Measurements from ENCODE around the gene CASP10.

CASP10 gene

DNA sequence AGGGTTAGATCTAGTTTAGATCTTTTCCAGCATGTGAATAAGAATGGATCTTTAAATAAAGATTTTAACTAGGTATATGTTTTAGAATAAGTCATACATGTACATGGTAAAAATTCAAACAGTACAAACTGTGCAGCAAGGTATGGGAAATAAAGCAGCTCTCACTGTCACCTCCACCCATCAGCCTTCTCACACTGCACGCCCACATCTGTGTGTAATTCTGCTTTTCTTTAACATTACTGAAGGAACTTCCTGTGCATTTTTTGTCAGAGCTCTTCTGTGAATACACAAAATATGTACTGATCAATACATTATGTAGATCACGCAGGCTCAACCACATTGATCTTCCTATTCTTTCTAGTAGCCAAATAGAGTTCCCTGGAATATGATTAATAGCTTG is 80.8 kb downstream of the CASP10 start:
- DNase-seq, result peak; percentile 47

DNA sequence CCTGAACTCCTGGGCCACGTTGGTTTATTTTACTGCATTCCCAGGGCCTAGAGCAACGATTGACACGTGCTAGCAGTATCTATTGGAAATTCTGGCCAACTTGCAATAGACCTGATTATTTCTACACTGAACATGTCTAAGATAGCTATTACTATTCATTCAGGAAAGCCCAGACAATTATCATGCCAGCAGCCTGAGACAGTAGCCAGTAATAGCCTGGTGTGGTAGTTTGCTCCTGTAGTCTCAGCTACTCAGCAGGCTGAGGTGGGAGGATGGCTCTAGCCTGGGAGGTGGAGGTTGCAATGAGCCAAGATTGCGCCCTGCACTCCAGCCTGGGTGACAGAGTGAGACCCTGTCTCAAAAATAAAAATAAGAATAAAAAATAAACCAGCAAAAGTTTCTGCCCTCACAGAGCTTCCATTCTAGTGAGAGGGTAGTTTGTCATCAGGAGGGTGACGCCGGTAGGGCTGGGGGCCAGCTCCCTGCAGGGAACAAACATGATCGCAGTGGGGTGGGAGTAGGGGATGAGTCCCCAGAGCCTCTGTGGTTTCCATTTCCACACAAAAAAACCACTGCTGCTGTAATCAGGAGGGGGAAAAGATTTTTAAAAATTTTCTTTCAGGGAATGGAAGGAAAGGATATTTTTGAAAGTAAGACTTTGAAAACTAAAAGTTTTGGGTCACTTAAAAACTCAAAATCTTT is 81.7 kb downstream of the CASP10 start:
- DNase-seq, result no peak

DNA sequence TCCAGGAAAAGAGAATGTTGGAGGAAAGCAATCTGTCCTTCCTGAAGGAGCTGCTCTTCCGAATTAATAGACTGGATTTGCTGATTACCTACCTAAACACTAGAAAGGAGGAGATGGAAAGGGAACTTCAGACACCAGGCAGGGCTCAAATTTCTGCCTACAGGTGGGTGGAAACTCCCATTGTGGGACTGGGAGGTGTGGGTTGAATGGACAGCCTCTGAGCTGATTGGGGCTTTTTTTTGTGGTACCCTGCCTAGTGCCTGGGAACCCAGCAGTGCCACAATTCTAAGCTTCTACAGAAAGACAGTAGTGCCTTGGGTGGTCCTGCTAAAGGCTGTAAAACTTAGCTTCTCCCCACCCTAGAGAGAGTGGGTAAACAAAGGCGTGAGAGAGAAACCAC is 83.7 kb downstream of the CASP10 start:
- DNase-seq, result no peak

DNA sequence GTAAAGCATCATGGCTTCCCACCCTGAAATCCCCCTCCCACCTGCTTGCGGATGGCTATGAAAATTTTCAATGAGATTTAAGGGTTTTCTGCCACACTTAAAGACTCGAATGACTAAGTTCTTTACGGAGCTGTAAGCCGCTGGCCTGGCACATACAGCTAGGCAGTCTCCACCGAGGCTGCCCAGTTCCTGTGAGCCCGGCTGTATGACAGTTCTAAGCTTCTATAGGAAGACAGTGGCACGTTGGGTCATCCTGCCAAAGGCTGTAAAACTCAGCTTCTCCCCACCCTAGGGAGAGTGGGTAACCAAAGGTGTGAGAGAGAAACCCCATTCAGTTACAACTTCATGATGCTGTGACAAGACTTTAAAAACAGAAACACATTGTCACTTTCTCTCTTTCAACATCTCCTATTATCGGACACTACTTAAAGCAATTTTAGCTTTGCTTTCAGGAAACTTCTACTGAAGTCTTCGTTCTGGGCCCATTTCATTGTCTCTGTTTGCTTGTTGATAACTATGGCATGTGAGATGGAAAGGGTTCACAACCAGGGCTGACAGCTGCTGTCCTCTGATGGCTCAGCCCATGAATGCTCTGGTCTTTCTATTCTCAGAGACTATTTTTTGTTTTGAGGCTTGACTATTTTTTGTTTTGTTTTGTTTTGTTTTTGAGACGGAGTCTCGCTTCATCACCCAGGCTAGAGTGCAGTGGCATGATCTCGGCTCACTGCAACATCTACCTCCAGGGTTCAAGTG is 84.5 kb downstream of the CASP10 start:
- no peak for DNase-seq

DNA sequence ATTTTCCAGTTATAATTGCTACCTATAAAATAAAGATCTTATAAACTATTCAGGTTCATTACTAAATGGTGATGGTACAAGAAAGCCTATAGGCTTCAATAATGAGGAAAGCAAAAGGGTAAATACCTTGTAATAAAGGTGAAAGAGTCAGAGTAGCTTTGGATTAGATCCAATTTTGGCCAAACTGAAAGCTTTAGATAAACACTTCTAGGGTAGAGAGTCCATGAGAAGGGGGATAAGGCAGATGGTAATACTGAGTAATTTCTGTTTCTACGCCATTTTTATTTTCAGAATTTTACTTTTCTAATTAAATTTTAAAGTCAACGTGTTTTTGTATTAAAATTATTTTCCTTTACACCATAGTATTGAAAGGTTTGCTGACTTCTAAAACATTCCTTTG is 86.8 kb downstream of the CASP10 start:
- DNase-seq, result peak; percentile 70

DNA sequence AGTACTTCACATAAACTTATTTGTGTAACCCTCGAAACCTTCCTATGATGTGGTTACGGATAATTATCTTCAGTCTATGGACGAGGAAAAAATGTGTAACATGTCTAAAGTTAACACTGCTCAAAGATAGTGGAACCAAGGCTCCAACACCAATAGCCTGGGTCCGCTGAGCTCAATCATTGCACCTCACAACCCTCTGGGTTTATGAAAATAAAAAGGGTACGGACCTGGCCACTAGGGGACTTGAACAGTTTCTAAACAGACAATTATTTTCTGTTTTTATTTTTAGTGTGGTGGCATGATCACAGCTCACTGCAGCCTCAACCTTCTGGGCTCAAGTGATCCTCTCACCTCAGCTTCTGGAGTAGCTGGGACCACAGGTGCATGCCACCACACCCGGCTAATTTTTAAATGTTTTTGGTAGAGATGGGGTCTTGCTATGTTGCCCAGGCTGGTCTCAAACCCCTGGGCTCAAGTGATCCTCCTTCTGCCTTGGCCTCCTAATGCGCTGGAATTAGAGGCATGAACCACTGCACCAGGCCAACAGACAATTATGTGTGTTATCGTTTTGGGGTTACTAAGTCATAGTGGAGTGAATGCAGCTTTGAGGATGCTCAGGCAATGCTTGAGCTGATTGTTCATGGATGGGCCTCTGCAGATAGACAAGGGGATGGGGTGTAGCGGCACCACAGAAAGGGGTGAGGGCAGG is 87.5 kb downstream of the CASP10 start:
- DNase-seq, result peak; percentile 47

DNA sequence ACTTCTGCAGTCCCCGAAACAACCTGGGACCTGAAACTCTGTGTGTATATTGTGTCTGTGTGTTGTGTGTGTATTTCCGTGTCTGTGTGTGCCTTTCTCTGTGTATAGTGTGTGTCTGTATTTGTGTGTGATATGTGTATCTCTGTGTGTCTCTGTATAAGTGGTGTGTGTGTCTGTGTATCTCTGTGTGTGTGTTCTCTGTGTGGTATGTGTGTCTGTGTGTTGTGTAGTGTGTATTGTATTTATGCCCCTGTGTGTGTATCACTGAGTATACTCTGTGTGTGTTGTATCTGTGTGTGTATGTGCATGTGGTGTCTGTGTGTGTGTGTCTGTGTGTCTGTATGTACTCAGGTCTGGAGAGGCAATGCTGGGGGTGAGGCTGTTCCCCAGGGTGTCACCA is 89.0 kb downstream of the CASP10 start:
- no peak for DNase-seq

DNA sequence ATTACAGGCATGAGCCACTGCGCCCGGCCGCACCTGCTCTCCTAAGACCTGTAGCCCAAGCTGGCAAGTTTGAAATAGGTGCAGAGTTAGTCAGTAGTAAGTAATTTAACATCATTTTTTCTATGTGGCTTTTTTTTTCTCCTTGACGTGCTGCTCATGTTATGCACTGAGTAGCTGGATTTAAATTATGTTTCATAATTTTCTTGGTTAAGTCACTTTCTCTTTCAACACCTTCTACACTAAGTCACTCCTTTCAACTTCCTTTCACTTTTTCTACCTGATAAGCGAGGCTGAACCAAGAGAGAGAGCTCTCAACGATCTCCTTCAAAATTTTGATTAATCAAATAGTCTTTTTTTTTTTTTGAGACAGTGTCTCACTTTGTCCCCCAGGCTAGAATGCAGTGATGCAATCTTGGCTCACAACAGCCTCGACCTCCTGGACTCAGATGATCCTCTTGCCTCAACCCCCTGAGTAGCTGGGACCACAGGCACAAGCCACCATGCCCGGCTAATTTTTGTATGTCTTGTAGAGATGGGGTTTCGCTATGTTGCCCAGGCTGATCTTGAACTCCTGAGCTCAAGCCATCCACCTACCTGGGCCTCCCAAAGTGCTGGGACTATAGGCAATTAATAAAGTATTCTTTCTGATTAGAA is 90.5 kb downstream of the CASP10 start:
- no peak for DNase-seq

DNA sequence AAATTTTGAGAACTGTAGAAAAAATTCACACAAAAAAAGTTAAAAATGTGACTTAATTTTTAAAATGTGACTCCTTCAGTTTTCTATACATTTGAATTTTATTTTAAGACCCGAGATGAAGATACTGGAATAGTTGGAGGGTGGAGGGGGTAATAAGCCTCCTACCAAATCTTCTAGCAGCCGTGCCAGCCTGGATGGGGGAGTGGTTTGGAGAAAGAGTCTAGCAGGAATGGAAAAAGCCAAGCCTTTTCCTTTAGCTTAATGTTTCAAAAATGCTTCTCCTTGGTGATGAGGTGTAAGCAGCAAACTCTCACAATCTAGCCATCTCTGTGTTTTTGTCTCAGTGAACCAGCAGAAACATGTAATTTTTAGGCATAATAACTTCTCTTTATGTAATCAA is 92.1 kb downstream of the CASP10 start:
- DNase-seq, result no peak

DNA sequence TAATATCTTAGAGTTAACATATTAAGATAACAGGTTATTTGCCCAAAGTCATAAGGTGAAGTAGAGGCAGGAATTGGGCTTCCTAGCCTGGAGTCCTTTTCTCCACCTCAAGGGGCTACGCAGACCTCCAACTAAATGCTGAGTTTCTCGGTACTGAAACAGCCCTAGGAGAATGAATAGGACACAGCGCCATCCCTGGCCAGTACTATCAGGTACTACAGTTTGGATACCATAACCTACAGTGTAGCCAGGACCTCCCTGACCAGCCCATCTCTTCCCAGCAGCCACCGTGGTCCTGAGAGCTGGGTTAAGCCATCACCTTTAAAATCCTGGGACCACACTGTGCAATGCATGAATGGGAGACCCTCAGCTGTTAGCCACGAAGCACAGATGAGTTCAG is 93.0 kb downstream of the CASP10 start:
- DNase-seq, result no peak

DNA sequence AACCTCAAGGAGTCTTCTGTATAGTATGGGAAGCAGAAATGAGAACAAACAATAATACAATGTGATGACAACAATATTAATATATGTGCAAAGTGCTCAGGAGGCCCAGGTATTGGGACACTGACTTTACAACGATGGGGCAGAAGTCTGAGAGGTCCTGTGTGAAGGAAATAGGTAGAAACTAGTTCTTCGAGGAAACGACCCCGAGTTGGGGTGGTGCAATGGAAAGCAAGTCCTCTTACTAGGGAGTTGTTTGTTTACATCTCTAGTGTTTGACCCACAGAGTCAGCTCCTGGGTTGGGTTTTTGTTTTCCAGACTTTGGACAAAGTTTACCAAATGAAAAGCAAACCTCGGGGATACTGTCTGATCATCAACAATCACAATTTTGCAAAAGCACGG is 93.6 kb downstream of the CASP10 start:
- no peak for DNase-seq

Measured in hematopoietic multipotent progenitor cell treated with erythropoietin and hydrocortisone succinate and interleukin-3 and kit ligand, for 6 days (in vitro differentiated cells).